GM19240 (cell line): ENCODE results near the gene CACNA1B.

Source experiments
- DNase-seq: peaks from one replicate; pipeline ENCODE4 v3.0.0; 2011; ENCODE audit warnings: low spot score; ENCODE audit not compliant: insufficient read length

CACNA1B gene

DNA sequence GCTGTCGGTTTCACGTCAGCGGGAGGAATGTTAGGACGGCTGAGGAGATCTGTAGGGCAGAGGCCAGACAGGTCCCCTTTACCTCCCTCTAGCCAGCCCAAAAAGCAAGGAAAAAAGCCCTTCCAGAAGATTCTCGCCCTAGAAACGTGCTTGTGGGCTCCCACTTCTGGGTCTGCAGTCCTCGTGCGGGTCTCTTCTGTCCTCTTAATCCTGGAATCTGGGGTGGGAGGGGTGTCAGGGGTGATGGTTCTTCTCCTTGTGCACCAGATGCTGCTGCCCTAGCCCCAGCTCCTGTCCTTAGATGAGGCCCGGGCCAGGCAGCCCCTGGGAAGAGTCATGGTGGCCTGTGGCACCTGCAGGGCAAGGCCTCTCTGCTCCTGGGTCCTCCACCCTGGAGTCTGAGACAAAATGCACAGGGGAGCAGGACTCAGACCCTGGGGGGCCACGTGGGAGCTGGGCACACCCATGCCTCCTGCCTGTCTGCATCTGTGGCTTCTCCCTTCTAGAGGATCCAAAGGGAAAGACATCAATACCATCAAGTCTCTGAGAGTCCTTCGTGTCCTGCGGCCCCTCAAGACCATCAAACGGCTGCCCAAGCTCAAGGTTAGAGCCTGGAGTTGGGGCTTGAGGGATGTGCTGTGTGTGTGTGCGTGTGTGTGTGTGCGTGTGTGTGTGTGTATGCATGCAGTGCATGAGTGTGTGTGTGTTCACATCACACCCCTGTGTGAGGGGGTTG, 174.2 kb downstream of the CACNA1B start:
- DNase-seq, result no peak

DNA sequence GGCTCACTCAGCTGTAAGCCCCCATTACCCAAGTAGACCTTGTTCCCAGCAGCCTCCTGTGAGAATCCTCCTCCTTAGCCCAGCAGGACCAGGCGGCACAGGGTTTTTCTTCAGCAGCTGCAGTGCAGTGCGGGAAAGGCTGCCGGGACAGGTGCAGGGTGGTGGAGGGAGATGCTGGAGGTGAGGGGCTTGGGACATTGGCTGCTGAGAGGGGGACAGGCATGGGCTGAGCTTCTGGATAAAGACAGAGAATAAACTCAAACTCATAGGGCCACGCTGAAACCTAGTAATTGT, 174.7 kb downstream of the CACNA1B start:
- no peak for DNase-seq

DNA sequence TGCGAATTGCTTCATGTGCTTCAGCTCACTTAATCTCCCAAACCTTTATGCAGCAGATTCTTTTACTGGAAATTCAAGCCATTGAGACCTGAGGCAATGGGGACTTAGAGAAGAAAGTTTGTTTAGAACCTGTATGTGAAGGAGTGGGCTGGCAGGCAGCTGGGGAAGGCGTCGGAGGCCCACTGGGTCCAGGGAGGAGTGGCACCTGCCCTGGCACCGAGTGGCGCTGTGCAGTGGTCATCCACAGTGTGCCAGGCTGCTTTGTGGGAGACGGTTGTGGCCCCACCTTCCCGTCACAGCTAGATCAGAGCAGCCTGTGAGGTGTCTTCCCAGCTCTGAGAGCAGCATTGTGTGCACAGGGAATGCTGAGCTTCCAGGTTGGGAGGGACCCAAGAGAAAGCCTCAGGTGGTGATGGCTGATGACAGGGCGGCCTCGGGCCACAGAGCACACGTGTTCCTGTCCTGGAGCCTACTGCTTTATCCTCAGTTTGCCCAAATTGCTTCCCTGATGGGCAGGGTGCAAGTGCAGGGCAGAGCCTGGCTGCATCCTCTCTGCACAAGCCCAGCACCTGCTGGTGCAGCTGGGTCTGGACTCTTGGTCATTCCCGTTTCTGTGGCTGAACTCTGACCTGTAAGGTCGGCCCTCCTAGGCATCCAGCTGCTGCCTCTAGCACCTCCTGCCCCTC, 175.2 kb downstream of the CACNA1B start:
- DNase-seq, result no peak

DNA sequence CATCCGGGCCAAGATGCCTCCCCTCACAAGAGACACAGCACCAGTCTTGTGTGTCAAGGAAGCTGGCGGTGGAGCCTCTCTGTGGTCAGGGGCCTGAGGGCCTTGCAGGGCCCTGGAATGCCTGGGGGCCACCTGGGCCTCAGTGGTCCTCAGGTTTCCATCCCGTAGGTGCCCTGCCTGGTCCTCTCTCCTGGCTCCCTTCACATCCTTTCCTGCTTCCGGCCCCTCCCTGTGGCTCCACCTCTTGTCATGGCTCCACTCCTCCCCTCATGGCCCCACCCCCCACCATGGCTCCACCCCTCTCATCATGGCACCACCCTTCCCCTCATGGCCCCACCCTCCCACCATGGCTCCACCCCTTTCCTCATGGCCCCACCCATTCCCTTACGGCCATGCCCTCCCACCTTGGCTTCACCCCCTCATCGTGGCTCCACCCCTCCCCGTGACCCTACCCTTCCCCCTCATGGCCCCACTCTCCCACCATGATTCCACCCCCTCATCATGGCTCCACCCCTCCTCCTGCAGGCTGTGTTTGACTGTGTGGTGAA, 175.8 kb downstream of the CACNA1B start:
- DNase-seq, result no peak

DNA sequence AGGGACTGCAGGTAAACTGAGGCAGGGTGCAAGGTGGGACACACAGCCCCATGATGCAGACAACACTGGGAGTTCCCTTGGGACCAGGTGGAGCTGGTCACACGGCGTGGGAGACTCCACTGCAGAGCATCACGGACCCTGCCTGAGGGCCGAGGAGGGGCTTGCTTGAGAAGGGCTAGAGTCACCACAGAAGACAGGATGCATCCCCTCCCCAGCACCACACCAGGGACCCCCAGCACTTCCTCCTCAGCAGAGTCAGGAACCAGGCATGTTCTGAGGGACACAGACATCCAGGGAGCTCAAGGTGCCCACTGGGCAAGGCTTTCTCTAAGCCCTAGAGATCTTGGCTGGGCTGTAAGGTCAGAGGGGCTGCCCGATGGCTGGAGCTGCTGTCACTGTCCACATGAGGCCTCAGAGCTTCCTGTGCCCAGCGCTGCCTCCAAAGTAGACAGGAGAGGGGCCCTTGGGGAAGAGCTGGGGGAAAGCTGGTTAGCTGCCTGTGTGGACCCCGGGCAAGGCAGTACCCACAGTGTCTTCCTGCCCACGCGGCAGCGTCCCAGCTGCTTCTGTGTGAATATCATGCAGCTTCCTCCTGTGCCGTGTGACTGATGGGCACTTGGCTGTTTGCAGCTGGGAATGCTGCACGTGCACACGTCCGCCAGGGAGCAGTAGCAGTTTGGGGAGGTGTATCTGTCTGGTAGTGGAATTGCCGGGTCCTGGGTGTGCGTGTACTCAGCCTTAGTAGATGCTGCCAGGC, 176.6 kb downstream of the CACNA1B start:
- DNase-seq, result no peak

DNA sequence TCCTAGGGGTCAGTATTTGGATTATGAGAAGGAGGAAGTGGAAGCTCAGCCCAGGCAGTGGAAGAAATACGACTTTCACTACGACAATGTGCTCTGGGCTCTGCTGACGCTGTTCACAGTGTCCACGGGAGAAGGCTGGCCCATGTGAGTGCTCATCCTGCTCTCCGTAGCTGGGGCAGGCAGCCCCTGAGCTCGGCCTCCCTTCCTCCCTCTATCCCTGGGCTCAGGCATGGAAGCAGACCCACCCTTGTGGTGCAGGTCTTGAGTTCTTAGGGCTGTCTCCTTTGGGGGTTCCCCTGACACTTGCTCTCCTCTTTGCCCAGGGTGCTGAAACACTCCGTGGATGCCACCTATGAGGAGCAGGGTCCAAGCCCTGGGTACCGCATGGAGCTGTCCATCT, 180.1 kb downstream of the CACNA1B start:
- no peak for DNase-seq

DNA sequence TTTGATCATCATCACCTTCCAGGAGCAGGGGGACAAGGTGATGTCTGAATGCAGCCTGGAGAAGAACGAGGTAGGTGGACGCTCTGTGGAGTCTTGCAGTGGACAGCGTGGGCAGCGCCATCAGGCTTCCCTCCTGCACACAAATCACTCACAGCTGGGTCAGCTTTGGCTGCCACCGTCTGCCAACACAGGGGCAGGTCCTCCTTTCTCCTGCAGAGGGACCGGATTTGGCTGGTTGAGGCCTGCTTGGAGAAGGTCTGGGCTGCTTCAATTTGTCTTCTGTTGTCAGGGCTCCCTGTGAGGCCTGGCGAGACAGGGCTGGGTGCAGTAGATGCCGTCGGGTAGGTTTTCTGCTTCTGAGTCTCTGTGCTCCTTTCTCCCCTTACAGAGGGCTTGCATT, 180.6 kb downstream of the CACNA1B start:
- DNase-seq, result no peak

DNA sequence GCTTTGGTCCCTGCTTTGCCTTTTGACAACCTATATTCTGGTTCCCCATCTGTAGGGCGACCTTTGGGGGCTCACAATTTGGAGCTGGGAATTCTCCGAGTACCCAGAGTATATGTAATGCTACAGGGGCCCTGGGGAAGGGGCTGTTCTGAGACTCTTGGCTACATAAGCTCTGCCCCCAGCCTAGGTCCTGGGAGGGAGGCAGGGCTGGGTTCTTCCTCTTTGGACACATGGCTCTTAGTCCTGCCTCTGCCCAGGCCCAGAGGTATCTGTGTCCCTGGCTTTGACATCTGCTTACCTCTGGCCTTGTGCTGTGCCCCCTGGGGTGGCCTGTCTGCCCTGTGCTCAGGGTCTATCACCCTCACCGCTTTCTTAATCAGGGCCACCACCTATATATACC, 181.6 kb downstream of the CACNA1B start:
- DNase-seq, result no peak

DNA sequence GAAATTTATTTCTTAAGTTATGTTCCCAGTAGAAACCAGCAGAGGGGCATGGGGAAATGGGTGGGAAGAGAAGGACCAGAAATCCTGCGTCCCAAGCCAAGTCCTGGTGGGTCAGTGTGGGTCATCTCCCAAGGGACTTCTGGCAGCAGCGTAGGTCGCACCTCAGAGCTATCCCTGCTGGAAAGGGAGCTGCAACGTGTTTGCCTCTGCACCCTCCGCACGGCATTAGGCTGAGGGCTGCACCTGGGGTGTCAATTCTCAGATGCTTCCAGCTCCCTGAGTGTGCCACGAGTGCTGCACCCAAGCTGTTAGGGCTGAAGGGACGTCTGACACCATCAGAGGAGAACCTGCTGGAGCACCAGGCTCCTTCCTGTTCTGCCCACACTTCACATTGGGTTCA, 182.8 kb downstream of the CACNA1B start:
- no peak for DNase-seq

DNA sequence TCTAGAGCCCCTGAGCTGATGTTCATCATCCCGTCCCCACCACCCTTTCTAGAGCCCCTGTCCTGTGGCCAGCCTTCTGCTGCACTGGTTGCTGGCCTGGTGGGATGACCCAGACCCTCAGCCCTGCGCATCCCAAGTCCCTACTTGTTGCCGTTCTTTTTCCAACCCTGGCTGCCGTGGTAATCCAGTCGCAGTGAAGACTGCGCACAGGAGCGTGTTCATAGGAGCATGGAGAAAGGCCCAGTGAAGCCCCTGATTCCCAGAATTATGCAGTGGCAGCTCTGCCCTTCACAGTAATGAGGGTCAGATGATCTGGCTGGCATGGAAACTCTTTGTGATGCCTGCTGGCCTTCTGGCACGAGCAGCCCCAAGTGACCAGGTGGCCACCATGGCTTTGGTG, 183.3 kb downstream of the CACNA1B start:
- no peak for DNase-seq

DNA sequence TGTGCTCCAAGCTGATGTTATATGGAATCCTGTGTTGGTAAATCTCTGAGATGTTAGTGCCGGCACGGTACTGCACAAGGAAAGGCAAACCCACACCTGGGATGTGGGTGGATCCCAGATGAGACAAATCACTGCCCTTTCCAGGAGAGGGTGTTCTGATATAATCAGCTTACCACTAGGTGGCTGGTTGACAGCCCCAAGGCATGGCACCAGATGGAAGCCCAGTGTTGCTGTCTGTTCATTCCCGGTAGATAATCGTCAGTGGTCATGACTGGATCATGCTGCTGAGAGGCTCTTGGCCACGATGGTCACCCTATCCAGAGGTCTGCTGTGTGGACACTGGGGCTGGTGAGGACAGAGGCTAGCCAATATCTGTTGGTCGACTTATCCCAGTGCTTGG, 184.0 kb downstream of the CACNA1B start:
- DNase-seq, result no peak

DNA sequence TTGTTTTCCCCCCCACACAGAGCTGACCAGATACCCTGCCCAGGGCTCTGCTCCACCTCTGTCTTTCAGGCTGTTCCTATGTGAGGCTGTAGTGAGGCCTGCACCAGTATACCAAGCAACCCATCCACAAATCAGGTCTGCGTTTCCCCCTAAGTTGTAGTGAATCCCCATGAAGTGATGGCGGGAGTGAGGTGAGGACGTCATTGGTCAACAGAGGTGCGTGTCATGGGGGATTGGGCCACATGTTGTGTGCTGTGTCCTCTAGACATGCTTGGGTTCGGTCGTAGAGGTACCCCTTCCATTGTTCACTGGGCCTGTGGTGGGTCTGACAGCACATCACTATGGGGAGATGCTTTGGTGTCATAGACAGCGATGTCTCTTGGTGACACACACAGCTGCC, 184.6 kb downstream of the CACNA1B start:
- no peak for DNase-seq

DNA sequence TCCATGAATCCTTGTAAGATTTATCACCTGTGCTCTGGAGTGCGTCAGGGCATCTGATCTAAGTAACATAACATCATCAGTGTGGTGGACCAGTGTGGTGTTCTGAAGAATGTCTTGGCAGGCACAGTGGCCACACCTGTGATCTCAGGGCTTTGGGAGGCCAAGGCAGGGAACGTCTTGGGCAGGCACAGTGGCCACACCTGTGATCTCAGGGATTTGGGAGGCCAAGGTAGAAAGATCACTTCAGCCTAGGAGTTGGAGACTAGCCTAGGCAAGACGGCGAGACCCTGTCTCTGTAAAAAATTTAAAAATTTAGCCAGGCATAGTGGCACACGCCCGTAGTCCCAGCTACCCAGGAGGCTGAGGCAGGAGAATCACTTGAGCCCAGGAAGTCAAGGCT, 185.5 kb downstream of the CACNA1B start:
- DNase-seq, result no peak

DNA sequence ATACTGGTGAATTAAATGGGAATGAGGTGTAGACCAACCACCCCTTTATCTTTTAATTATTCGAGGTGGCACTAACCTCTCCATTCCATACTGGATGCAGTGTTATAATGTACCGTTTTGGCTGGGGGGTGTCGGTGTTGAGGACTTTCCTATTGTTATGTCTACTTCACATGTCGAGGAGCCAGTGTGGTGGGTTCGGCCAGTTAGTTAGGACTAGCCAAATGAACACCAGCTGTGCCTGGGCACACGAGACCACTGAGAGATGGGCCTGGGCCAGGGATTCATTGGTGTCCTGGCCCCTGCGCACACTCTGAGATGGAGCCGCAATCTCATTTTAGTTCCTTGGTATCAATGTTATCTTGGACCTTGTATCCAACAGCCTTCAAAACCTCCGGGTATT, 186.2 kb downstream of the CACNA1B start:
- no peak for DNase-seq

DNA sequence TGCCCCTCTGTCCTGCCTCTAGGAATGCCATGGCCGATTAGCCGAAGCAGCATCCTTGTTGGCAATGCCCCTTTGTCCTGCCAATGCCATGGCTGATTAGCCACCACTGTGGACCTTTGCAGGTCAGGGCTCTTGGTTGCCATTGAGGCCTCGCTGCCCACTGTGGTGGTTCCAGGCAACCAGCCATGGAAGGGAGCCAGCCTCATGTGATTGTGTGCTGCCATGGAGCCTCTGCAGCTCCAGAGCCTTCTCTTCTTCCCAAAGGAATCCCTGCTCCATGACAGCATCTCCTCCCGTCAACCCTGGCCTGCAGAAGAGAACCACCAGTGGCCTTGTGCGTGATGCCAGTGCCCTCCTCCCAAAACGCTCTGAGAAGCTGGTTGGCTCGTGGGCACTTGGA, 187.0 kb downstream of the CACNA1B start:
- DNase-seq, result no peak

DNA sequence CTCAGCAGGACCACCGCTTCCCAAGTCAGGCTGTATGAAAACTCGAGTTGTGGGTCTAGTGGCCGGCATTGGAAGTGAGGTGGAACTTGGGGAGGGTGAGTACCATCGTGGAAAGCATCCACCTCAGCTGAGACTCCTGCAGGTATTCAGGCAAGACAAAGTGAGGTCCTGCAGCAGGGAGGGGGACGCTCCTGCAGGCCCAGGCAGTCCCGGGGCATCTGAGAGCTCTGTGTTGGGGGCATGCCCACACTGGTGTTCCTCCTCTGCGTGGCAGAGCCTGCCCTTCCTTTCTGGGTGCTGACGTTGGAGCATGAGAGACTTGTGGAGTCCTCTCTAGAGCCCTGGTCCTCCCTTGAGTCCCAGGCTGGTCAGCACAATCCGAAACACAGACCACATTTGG, 187.7 kb downstream of the CACNA1B start:
- DNase-seq, result no peak

DNA sequence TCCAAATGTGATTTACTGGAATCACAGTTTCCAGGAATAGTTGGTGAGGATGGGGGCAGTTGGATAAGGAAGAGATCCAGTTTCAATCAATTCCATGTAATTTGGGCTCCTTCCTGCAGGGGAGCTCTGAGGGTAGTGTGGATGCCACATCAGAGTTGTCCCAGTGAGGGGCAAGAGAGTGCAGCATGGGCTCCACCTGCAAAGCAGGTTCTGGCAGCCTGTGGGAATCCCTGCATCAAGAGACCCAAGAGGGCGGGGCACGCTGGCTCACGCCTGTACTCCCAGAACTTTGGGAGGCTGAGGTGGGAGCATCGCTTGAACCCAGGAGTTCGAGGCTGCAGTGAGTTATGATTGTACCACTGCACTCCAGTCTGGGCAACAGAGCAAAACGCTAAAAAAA, 188.5 kb downstream of the CACNA1B start:
- no peak for DNase-seq

DNA sequence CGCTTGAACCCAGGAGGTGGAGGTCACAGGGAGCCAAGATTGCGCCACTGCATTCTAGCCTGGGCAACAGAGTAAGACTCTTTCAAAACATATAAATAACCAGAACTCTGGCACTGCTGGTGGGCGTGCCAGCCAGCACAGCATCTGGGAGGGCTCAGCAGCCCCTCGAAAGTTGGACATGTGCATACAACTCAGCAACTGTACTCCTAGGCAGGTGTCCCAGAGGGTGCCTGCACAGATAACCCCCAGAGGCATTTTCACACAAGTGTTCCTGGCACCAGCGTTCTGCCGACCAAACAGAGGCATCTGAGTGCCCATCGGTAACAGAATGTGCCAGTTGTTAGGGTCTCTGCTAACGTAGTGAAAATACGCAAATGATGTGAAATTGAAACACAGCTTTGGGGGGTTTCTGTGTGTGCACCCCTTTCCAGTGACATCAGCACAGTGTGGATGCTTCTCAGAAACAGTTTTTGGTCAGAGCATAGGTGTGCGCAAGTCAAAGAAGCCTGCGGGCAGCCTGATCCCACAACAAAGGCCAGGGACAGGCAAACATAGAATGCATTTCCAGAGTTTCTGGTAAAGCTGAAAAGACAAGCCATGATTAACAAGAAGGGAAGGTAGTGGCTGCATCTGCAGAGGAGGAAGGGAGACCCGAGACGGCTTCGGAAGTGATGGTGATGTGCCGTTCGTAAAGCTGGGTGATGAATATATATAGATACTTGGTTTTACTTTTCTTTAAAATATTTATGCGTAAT, 190.2 kb downstream of the CACNA1B start:
- no peak for DNase-seq

DNA sequence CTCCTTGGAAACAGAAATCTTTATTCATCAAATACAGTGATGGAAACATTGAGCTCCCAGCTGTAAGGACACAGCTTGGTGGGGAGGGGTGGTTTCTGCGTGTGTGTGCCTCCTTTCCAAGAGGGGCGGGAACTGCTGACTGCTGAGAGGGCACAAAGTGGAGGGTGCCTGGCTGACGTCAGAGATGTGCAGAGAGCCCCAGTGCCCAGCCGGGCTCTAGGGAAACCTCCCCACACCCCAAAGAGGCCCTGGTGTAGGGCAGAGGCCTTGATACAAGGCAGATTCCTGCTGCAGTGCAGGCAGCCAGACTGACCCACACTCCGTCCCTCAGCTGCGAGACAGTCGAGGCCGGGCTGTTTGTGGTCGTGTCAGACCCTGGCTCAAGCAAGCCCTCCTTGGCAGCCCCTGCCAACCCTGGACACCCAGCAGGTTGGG, 191.0 kb downstream of the CACNA1B start:
- DNase-seq, result no peak

DNA sequence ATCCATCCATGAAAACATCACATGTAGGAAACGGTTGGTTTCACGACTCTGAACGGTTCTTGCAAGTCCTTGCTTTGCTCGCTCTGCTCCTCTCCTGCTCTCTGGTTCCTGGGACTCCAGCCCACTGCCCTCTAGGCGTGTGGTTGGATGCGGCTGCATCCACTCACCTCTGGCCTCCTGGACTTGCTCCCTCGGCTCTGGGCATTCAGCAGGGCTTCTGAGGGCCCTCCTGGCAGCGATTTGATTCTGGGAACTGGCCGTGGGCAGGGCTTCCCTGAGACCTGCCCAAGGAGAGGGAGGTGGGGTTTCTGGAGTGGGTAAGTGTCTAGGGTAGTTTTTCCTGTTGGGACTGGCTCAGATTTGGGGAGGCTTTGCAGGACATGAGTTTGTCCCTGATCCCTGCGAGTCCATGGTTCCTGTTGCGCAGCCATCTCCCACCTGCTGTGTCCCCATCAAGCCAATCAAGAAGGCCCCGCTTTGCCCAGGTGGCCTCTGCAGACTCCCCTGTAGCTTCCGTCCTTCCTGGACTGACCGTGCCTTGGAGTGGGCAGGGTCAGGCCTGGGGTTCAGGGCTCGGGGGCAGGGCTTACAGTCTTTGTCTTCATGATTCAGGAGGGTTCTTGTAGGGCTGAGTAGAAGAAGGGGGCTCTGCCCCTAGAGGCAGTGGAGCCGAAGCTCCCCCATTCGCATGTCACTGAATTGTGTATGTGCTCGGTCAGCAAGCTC, 192.3 kb downstream of the CACNA1B start:
- no peak for DNase-seq

DNA sequence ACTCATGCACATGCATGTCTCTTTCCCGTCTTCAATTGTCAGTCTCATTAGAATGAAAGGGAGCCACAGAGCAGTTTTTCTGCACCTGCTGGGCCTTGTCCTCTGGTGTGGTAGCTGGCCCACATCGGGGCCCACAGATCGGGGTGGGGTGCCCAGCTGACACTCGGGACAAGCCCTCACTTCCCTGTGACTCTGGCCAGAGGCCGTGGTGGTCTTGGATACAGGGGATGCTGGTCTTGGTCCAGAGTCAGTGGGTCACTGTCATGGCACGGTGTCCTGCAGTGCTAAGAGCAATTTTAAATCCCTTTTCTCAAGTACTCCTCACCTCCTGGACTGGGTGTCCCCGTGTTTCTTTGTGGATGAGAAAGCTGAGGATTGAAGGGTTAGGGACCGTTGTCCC, 193.2 kb downstream of the CACNA1B start:
- no peak for DNase-seq
